HG02884 (cell line): ENCODE data around the gene GOLGA5.
"Not testable (repeated sequence)": the region's sequence is repeated elsewhere in the genome, so short reads cannot be mapped to it uniquely, and the experiment has no call there.

ENCODE experiments used
- ATAC-seq: cut with Tn5 transposase; IDR thresholded peaks from one replicate; pipeline ENCODE4 v1.9.1; 2021; ENCODE audit warnings: mild to moderate bottlenecking, moderate library complexity; ENCODE audit not compliant: unreplicated experiment

The GOLGA5 gene

DNA sequence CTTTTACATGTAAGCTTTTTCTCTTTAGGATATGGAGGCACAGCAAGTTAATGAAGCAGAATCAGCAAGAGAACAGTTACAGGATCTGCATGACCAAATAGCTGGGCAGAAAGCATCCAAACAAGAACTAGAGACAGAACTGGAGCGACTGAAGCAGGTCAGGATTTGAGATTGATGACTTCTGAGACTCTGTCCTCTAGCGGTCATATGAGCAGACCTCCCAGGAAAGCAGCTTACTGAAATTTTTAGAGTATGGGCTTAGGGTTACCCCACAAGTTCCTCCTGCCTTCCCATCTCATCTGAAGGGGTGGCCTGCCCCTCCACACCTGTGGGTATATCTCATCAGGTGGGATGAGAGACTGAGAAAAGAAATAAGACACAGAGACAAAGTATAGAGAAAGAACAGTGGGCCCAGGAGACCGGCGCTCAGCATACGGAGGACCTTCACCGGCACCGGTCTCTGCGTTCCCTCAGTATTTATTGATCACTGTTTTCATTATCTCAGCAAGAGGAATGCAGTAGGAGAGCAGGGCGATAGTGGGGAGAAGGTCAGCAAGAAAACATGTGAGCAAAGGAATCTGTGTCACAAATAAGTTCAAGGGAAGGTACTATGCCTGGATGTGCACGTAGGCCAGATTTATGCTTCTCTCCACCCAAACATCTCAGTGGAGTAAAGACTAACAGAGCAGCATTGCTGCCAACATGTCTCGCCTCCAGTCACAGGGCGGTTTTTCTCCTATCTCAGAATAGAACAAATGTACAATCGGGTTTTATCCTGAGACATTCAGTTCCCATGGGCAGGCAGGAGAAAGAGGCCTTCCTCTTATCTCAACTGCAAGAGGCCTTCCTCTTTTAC lies 25.8 kb downstream of the GOLGA5 start:
- not testable (repeated sequence) for ATAC-seq

DNA sequence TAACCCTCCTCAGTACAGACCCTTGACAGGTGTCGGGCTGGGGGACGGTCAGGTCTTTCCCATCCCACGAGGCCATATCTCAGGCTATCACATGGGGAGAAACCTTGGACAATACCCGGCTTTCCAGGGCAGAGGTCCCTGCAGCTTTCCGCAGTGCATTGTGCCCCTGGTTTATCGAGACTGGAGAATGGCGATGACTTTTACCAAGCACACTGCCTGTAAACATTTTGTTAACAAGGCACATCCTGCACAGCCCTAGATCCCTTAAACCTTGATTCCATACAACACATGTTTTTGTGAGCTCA lies 26.4 kb downstream of the GOLGA5 start:
- not testable (repeated sequence) for ATAC-seq

GRCh38 chr14:92830902-92831301 lies 36.8 kb downstream of the GOLGA5 start:
- no peak for ATAC-seq

DNA sequence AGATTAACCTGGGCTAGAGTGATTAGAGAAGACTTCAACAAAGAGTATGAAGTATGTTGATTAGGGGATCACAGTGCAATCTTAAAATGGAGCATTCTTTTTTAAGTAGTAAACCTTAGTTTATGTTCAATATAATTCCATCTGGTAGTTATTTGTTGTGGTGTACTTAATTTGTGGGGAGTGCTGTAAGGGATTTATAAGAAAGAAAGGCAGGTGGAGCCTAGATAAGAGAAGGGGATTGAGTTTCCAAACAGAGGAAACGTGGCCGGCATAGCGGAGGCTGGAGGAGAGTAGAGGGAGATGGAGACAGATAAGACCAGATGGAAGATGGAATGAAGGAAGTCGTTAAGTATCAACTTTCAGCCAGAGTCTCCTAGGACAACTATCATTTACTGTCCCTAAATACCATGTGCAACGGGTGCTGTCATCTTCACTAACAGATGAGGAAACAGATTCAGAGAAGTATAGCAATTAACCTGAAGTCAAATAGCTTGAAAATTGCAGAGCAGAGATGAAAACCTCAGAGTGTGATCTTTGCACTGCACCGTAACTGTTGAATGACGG lies 38.1 kb downstream of the GOLGA5 start:
- ATAC-seq, result no peak

- no peak for ATAC-seq
These were observed 47.8 kb downstream of the GOLGA5 start for GRCh38 chr14:92841930-92842329.

DNA sequence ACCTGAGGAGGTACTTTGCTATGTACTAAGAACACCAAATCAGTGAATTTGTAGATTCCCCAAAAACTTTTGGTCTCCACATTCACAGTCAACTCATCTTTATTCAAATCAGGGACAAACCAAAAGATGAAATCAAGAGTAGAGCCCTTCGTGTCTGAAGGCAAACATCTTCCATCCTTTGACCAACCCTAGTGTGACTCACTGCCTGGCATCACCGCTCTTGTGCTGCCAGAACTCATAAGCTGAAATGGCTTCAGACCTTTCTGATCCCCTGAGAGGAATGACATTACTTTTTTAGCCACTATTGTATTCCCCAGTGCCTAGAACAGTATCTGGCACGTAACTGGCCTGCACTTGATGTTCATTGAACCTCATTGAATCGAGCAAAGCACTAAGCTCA lies 50.1 kb downstream of the GOLGA5 start:
- ATAC-seq, result no peak

GRCh38 chr14:92846162-92846897 lies 52.2 kb downstream of the GOLGA5 start:
- peak; percentile 88 for ATAC-seq

DNA sequence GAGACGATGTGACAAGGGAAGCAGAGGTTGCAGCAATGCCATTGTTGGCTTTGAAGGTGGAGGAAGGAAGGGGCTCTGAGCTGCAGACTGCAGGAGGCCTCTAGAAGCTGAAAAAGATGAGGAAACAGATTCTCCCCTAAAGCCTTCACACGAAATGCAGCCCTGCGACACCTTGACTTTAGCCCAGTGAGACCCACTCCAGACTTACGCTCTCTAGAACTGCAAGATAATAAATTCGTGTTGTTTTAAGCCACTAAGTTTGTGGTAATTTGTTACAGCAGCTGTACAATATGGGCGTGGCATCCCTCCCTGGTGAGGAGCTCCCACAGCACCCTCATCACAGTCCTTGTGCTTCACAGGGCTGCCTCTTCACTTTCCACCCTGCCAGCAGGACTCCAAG lies 53.2 kb downstream of the GOLGA5 start:
- no peak for ATAC-seq

- no peak for ATAC-seq
These were observed 53.6 kb downstream of the GOLGA5 start for GRCh38 chr14:92847749-92848148.

DNA sequence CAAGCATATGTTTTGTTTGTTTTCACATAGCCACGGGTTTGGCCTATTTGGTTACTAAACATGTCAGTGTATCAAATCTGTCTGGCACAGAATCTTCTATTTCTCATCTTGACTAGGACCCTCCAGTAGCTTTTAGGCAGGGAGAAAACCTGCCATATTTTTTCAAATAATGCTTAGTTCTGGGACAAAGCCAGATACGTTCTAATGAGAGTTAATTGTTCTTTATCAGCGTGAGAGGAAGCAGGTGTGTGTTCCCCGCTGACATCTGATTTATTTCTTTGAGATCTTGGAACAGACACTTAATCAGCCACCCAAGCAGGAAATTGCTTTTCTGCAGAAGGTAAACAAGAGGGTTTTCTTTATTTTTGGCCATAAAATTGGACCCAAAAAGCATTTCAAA lies 54.8 kb downstream of the GOLGA5 start:
- no peak for ATAC-seq

DNA sequence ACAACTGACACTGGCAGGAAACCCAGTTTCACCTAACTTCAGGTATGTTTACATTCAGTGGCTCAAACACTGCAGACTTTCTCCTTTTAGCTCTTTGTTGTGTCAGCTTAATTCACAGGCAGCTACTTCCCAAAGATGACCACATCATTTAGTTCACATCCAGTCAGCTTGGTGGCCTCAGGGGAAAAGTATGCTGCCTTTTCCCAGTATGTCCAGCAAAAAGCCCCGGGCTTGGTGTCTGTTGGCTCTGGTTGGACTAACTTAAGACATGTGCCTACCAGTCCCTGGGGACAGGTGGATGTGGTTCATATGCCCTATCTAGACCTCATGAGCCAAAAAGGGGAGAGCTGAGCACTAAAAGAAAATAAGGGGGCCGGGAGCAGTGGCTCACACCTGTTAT lies 56.4 kb downstream of the GOLGA5 start:
- ATAC-seq, result no peak

DNA sequence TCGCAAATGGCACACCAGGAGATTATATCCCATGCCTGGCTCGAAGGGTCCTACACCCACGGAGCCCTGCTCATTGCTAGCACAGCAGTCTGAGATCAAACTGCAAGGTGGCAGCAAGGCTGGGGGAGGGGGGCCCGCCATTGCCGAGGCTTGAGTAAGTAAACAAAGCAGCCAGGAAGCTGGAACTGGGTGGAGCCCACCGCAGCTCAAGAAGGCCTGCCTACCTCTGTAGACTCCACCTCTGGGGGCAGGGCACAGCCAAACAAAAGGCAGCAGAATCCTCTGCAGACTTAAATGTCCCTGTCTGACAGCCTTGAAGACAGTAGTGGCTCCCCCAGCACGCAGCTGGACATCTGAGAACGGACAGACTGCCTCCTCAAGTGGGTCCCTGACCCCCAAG lies 59.0 kb downstream of the GOLGA5 start:
- ATAC-seq, result not testable (repeated sequence)

DNA sequence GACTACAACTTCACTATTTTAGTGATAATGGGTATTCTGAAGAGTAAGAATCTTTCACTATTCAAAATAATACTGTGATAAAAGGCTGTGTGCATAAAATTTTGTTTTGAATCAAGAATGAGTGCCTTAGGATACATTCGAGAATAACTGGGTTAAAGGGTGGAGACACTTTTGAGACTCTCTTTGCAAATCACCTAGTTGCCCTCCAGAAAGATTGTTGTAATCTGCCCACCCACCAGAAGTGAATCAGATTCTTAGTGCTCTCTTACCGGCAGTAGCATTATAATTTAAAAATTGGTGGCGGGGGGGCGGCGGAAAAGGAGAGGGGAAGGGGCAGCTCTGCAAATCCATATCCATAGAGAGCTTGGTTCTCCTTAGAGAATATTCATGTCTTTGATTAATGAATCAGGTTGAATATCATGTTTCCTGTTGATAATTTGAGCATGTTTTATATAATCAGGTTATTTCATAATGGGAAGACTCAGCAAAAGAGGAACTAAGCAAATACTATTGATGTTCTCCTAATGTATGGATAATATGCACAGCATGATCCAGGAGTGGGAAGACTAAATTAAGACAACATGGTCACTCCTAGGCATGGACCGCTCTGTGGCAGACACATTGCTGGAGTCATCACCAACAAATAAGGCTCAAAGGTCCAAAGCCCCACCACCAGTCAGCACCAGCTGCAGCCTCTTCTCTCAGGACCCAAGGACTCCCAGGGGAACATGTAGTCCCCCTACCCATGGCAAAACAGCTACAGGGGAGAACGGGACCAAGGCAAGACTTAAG lies 66.1 kb downstream of the GOLGA5 start:
- ATAC-seq, result no peak

DNA sequence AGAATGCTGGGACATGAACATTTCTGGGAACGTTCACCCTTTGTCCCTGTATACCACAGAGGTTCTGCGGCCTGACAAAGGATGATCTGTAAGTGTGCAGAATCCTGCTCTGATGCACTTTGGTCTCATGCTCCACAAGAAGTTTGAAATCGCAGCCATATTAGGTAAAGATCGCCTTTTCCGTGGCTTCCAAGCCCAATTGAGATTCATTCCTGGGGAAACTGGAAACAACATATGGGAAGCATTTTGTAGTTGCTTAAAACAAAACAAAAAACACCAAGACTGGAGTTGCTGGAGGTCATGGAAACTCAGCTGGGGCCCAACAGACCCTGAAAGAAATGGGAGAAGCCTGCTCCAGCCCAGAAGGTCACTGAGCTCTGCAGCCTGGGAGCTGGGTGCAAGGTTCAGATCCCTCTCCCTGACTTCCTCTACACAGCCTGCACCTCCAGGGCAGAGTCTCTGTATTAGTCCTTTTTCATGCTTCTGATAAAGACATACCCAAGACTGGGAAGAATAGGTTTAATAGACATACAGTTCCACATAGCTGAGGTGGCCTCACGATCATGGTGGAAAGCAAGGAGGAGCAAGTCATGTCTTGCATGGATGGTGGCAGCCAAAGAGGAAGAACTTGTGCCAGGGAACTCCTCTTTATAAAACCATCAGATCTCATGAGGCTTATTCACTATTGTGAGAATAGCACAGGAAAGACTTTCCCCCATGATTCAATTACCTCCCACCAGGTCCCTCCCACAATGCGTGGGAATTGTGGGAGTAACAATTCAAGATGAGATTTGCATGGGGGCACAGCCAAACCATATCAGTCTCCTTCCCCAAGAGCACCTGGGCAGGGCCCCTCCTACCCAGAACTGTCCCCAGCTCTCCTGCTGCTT lies 68.0 kb downstream of the GOLGA5 start:
- ATAC-seq, result no peak

GRCh38 chr14:92863286-92864080 lies 69.4 kb downstream of the GOLGA5 start:
- no peak for ATAC-seq

DNA sequence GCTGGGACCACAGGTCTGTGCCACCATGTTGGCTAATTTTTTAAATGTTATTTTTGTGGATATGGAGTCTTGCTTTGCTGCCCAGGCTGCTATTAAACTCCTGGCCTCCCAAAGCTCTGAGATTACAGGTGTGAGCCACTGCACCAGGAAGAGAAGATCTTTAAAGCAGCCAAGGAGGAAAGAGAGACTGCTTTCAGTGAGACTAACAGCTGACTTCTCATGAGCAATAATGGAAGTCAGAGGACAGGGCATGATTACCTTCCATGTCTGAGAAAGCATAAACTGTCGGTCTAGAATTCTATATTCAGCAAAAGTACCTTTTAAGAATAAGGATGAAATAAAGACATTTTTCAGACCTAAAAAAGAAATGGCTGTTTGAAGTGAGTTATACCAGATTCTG lies 71.6 kb downstream of the GOLGA5 start:
- no peak for ATAC-seq

GRCh38 chr14:92866181-92866752 lies 72.2 kb downstream of the GOLGA5 start:
- no peak for ATAC-seq

GRCh38 chr14:92866901-92867865 lies 73.1 kb downstream of the GOLGA5 start:
- ATAC-seq, result no peak
